GM21515 (cell line): ENCODE measurements around the gene RAPGEF1.

Experiments used
- ATAC-seq: cut with Tn5 transposase; IDR thresholded peaks from one replicate; pipeline ENCODE4 v1.9.1; 2021; ENCODE audit not compliant: unreplicated experiment

Gene RAPGEF1

GRCh38 chr9:131545003-131545785 is 194.7 kb downstream of the RAPGEF1 start, which contains the start of gene PRRT1B:
Gene PRRT1B, plus strand, starts transcription at chr9:131545523. Its CDS starts 93 bp downstream, at chr9:131545616.
- ATAC-seq = no peak

- ATAC-seq = no peak
Observed at GRCh38 chr9:131543141-131543540, 196.7 kb downstream of the RAPGEF1 start.

GRCh38 chr9:131539223-131539923 is 200.5 kb downstream of the RAPGEF1 start:
- no peak for ATAC-seq

GRCh38 chr9:131537946-131538345 is 201.9 kb downstream of the RAPGEF1 start:
- ATAC-seq = no peak

- ATAC-seq = no peak
Observed at GRCh38 chr9:131534721-131535237, 205.1 kb downstream of the RAPGEF1 start.

- ATAC-seq = peak; percentile 61
Observed at GRCh38 chr9:131530920-131531832, 208.7 kb downstream of the RAPGEF1 start, which contains the start of gene UCK1. Gene UCK1, minus strand, starts transcription at chr9:131531263. Its CDS starts 89 bp downstream, at chr9:131531174.

GRCh38 chr9:131530546-131530919 is 209.3 kb downstream of the RAPGEF1 start:
- ATAC-seq = peak; percentile 7

GRCh38 chr9:131529597-131530545 is 210.0 kb downstream of the RAPGEF1 start:
- ATAC-seq = no peak

- no peak for ATAC-seq
Observed at GRCh38 chr9:131528886-131529505, 210.9 kb downstream of the RAPGEF1 start.

GRCh38 chr9:131528186-131528585 is 211.7 kb downstream of the RAPGEF1 start:
- no peak for ATAC-seq
